ENCODE results near the gene OR10H1.
"Not testable (repeated sequence)": the region's sequence is repeated elsewhere in the genome, so short reads cannot be mapped to it uniquely, and the experiment has no call there.

The OR10H1 gene

GRCh38 chr19:15815306-15815705 is at the start of gene OR10H1:
OR10H1 (minus strand) TSS chr19:15815664; CDS start chr19:15808037, 7,627 bp downstream.
- no peak for DNase-seq (ENCODE audit: low spot score)

- DNase-seq (ENCODE audit: low spot score), result no peak
These were observed 49.4 kb upstream of the OR10H1 start for GRCh38 chr19:15864824-15865223.

GRCh38 chr19:15863272-15863671 is 47.8 kb upstream of the OR10H1 start:
- no peak for DNase-seq (ENCODE audit: low spot score)

GRCh38 chr19:15862444-15862843 is 47.0 kb upstream of the OR10H1 start:
- no peak for DNase-seq (ENCODE audit: low spot score)

- no peak for DNase-seq (ENCODE audit: low spot score)
These were observed 45.1 kb upstream of the OR10H1 start for GRCh38 chr19:15860522-15860921.

GRCh38 chr19:15859187-15859586 is 43.7 kb upstream of the OR10H1 start:
- DNase-seq (ENCODE audit: low spot score), result no peak

GRCh38 chr19:15850385-15850784 is 34.9 kb upstream of the OR10H1 start:
- DNase-seq (ENCODE audit: low spot score), result no peak

GRCh38 chr19:15846923-15847322 is 31.5 kb upstream of the OR10H1 start:
- DNase-seq (ENCODE audit: low spot score), result no peak

- DNase-seq (ENCODE audit: low spot score), result not testable (repeated sequence)
These were observed 28.4 kb upstream of the OR10H1 start for GRCh38 chr19:15843894-15844222.

GRCh38 chr19:15843203-15843893 is 27.9 kb upstream of the OR10H1 start:
- DNase-seq (ENCODE audit: low spot score), result no peak

GRCh38 chr19:15841875-15842569 is 26.6 kb upstream of the OR10H1 start:
- DNase-seq (ENCODE audit: low spot score), result no peak

GRCh38 chr19:15840833-15841232 is 25.4 kb upstream of the OR10H1 start:
- DNase-seq (ENCODE audit: low spot score), result no peak

GRCh38 chr19:15839888-15840287 is 24.4 kb upstream of the OR10H1 start:
- not testable (repeated sequence) for DNase-seq (ENCODE audit: low spot score)

GRCh38 chr19:15838351-15838750 is 22.9 kb upstream of the OR10H1 start:
- no peak for DNase-seq (ENCODE audit: low spot score)

GRCh38 chr19:15837221-15837731 is 21.8 kb upstream of the OR10H1 start:
- DNase-seq (ENCODE audit: low spot score), result no peak

- peak; percentile 97 for DNase-seq (ENCODE audit: low spot score)
These were observed 21.1 kb upstream of the OR10H1 start for GRCh38 chr19:15836330-15837220.

GRCh38 chr19:15835565-15836329 is 20.3 kb upstream of the OR10H1 start:
- DNase-seq (ENCODE audit: low spot score), result not testable (repeated sequence)

GRCh38 chr19:15834232-15834631 is 18.8 kb upstream of the OR10H1 start:
- not testable (repeated sequence) for DNase-seq (ENCODE audit: low spot score)

GRCh38 chr19:15831626-15832025 is 16.2 kb upstream of the OR10H1 start:
- no peak for DNase-seq (ENCODE audit: low spot score)

- no peak for DNase-seq (ENCODE audit: low spot score)
These were observed 14.3 kb upstream of the OR10H1 start for GRCh38 chr19:15829786-15830185.

GRCh38 chr19:15829306-15829698 is 13.8 kb upstream of the OR10H1 start:
- DNase-seq (ENCODE audit: low spot score), result no peak
